ENCODE data around the gene HJURP.

HJURP gene

GRCh38 chr2:233791883-233792329 is 62.4 kb downstream of the HJURP start:
- DNase-seq, result no peak

GRCh38 chr2:233791151-233791882 is 63.0 kb downstream of the HJURP start:
- no peak for DNase-seq

DNA sequence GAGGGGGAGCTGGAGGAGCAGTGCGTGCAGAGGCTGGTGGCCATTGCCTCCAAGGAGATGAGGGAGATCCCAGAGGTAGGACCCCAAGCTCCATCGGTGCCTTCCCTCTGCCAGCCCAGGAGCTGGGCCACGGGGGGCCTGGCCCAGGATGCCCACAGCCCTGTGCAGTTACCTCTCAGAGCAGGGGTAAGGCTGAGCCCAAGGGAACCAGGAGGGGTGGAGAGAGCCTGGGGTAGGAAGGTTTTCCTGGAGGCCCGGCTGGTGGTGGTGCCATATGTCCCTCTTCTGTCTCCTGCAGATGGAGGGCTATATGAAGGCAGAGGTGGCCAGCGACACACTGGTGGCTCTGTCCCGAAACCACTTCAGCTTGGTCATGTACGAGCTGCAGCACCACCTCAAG is 64.8 kb downstream of the HJURP start:
- DNase-seq, result no peak
